ENCODE measurements around the gene SLC25A42.

DNA sequence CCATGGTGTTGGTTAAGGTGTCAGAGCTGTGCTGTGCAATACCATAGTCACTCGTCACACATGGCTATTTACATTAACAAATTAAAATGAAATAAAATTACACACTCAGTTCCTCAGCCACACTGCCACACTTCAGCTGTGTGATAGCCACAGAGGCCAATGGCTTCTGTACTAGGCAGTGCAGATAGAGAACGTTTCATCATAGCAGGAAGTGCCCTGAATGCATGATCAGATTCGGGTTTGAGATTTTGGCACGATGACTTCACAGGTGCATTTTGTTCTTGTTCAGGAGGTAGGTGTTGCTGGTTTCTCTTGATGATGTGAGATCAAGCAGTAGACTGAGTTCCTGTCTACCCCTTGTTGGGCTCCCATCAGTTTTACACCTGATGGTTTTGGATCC is 23.9 kb upstream of the SLC25A42 start:
- TF ChIP-seq, protein P1, sequence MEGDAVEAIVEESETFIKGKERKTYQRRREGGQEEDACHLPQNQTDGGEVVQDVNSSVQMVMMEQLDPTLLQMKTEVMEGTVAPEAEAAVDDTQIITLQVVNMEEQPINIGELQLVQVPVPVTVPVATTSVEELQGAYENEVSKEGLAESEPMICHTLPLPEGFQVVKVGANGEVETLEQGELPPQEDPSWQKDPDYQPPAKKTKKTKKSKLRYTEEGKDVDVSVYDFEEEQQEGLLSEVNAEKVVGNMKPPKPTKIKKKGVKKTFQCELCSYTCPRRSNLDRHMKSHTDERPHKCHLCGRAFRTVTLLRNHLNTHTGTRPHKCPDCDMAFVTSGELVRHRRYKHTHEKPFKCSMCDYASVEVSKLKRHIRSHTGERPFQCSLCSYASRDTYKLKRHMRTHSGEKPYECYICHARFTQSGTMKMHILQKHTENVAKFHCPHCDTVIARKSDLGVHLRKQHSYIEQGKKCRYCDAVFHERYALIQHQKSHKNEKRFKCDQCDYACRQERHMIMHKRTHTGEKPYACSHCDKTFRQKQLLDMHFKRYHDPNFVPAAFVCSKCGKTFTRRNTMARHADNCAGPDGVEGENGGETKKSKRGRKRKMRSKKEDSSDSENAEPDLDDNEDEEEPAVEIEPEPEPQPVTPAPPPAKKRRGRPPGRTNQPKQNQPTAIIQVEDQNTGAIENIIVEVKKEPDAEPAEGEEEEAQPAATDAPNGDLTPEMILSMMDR (conservative IDR thresholded peaks at IDR 0.05; ENCODE audit: low read depth, low read length): no peak
- TF ChIP-seq EZH2 (IDR thresholded peaks at IDR 0.05; ENCODE audit: borderline replicate concordance, low read depth, low read length, poor library complexity, severe bottlenecking): no peak

All from A673 (cell line).